ENCODE results near the gene LPCAT3. TPM values are rescaled to one million over a fixed set of nuclear protein-coding genes. Genes with fewer than 3 reads are reported as not detected.
"Not testable (repeated sequence)": the region's sequence is repeated elsewhere in the genome, so short reads cannot be mapped to it uniquely, and the experiment has no call there.

The LPCAT3 gene
- total RNA-seq, 2 experiments from 2014 or later = 22.7 to 27.2 TPM

GRCh38 chr12:7011398-7011797, 6.9 kb downstream of the LPCAT3 start:
- H3K4me1 Mint-ChIP-seq (ENCODE audit: low read depth) = peaks cover 24% of the 10 kb centered on the region
- H3K4me3 Mint-ChIP-seq; DNase-seq; H3K27ac Mint-ChIP-seq; H3K9me3 Mint-ChIP-seq; CTCF ChIA-PET; H3K27me3 Mint-ChIP-seq (ENCODE audit: low read depth): not testable (repeated sequence)
- peaks cover 18% of the 10 kb centered on the region for H3K36me3 Mint-ChIP-seq (ENCODE audit: low read depth)
- intact Hi-C loops (cut with micrococcal nuclease) = loop anchor here (10.0 kb wide), 1 partner anchor 633 kb away; no protein-coding TSS in a partner anchor

- no peak overlapping the region for H3K4me3 Mint-ChIP-seq
- intact Hi-C loops (cut with micrococcal nuclease) = no loop called here
- CTCF ChIA-PET = interaction anchor here (0.6 to 0.9 kb wide), 2 partner anchors 95 to 102 kb away, joined by 3 read pairs; no protein-coding TSS in a partner anchor
These were observed 8.8 kb downstream of the LPCAT3 start for GRCh38 chr12:7009512-7009911.

GRCh38 chr12:7008864-7009263, 9.4 kb downstream of the LPCAT3 start:
- CTCF ChIA-PET = no interaction called here
- Mint-ChIP-seq H3K4me1 (ENCODE audit: low read depth) (peaks cover 17% of the 10 kb centered on the region), H3K27me3 (ENCODE audit: low read depth) (no peaks in the 10 kb centered on the region), H3K36me3 (ENCODE audit: low read depth) (peaks cover 19% of the 10 kb centered on the region), H3K9me3 (no peaks in the 10 kb centered on the region), H3K4me3 (no peak overlapping the region), H3K27ac (no peak overlapping the region)
- no peak for DNase-seq
- intact Hi-C loops (cut with micrococcal nuclease) = no loop called here

More at GRCh38 chr12:7009512-7009911, 8.8 kb downstream of the LPCAT3 start:
- Mint-ChIP-seq H3K27ac (no peak overlapping the region), H3K27me3 (ENCODE audit: low read depth) (no peaks in the 10 kb centered on the region), H3K36me3 (ENCODE audit: low read depth) (peaks cover 17% of the 10 kb centered on the region), H3K9me3 (no peaks in the 10 kb centered on the region), H3K4me1 (ENCODE audit: low read depth) (peaks cover 21% of the 10 kb centered on the region)
- DNase-seq = no peak

- H3K4me1 Mint-ChIP-seq (ENCODE audit: low read depth) = peaks cover 11% of the 10 kb centered on the region
These were observed 11.6 kb downstream of the LPCAT3 start for GRCh38 chr12:7006639-7007038.

GRCh38 chr12:7005311-7005710, 13.0 kb downstream of the LPCAT3 start:
- DNase-seq = no peak
- Mint-ChIP-seq H3K9me3 (no peaks in the 10 kb centered on the region), H3K4me3 (no peak overlapping the region), H3K4me1 (ENCODE audit: low read depth) (peaks cover 11% of the 10 kb centered on the region), H3K27me3 (ENCODE audit: low read depth) (no peaks in the 10 kb centered on the region), H3K27ac (no peak overlapping the region), H3K36me3 (ENCODE audit: low read depth) (peaks cover 22% of the 10 kb centered on the region)
- CTCF ChIA-PET = interaction anchor here (1.1 to 1.8 kb wide), 2 partner anchors 13 to 91 kb away, joined by 5 read pairs; partner anchors contain the start of gene LPCAT3
- intact Hi-C loops (cut with micrococcal nuclease) = no loop called here

More at GRCh38 chr12:7006639-7007038, 11.6 kb downstream of the LPCAT3 start:
- H3K36me3 Mint-ChIP-seq (ENCODE audit: low read depth) = peaks cover 22% of the 10 kb centered on the region
- H3K9me3 Mint-ChIP-seq = no peaks in the 10 kb centered on the region
- DNase-seq = no peak
- no peak overlapping the region for H3K27ac Mint-ChIP-seq
- H3K4me3 Mint-ChIP-seq = no peak overlapping the region
- H3K27me3 Mint-ChIP-seq (ENCODE audit: low read depth) = no peaks in the 10 kb centered on the region
- CTCF ChIA-PET = interaction anchor here (1.8 kb wide), 1 partner anchor 11 kb away, joined by 5 read pairs; the partner anchor contains the start of gene LPCAT3
- intact Hi-C loops (cut with micrococcal nuclease) = no loop called here

- no peaks in the 10 kb centered on the region for H3K27me3 Mint-ChIP-seq (ENCODE audit: low read depth)
- no peak for DNase-seq
- peaks cover 8% of the 10 kb centered on the region for H3K4me1 Mint-ChIP-seq (ENCODE audit: low read depth)
- H3K9me3 Mint-ChIP-seq = no peaks in the 10 kb centered on the region
- intact Hi-C loops (cut with micrococcal nuclease) = no loop called here
- H3K36me3 Mint-ChIP-seq (ENCODE audit: low read depth) = peaks cover 18% of the 10 kb centered on the region
- CTCF ChIA-PET = interaction anchor here (1.1 to 1.8 kb wide), 2 partner anchors 13 to 92 kb away, joined by 5 read pairs; partner anchors contain the start of gene LPCAT3
- H3K27ac Mint-ChIP-seq = no peak overlapping the region
- H3K4me3 Mint-ChIP-seq = no peak overlapping the region
These were observed 13.4 kb downstream of the LPCAT3 start for GRCh38 chr12:7004840-7005239.

- no peak for DNase-seq
- no peaks in the 10 kb centered on the region for H3K27me3 Mint-ChIP-seq (ENCODE audit: low read depth)
- H3K9me3 Mint-ChIP-seq = no peaks in the 10 kb centered on the region
- H3K4me3 Mint-ChIP-seq = no peak overlapping the region
- no peak overlapping the region for H3K27ac Mint-ChIP-seq
- intact Hi-C loops (cut with micrococcal nuclease) = no loop called here
- H3K36me3 Mint-ChIP-seq (ENCODE audit: low read depth) = peaks cover 16% of the 10 kb centered on the region
- CTCF ChIA-PET = interaction anchor here (1.1 kb wide), 1 partner anchor 92 kb away, joined by 5 read pairs; no protein-coding TSS in a partner anchor
- peaks cover 8% of the 10 kb centered on the region for H3K4me1 Mint-ChIP-seq (ENCODE audit: low read depth)
These were observed 13.9 kb downstream of the LPCAT3 start for GRCh38 chr12:7004287-7004803.

GRCh38 chr12:7001921-7002591, 16.2 kb downstream of the LPCAT3 start:
- Mint-ChIP-seq H3K9me3 (no peaks in the 10 kb centered on the region), H3K4me1 (ENCODE audit: low read depth) (peaks cover 9% of the 10 kb centered on the region), H3K4me3 (no peak overlapping the region), H3K27ac (no peak overlapping the region), H3K27me3 (ENCODE audit: low read depth) (no peaks in the 10 kb centered on the region), H3K36me3 (ENCODE audit: low read depth) (peaks cover 21% of the 10 kb centered on the region)
- CTCF ChIA-PET = no interaction called here
- intact Hi-C loops (cut with micrococcal nuclease) = no loop called here
- DNase-seq = no peak

GRCh38 chr12:6998715-6999451, 19.4 kb downstream of the LPCAT3 start:
- intact Hi-C loops (cut with micrococcal nuclease) = no loop called here
- CTCF ChIA-PET = interaction anchor here (0.7 to 2.9 kb wide), 5 partner anchors 19 to 164 kb away, joined by 3 to 10 read pairs (median 3); partner anchors contain the start of gene LPCAT3
- H3K27me3 Mint-ChIP-seq (ENCODE audit: low read depth) = no peaks in the 10 kb centered on the region
- H3K27ac Mint-ChIP-seq = no peak overlapping the region
- H3K36me3 Mint-ChIP-seq (ENCODE audit: low read depth) = peaks cover 32% of the 10 kb centered on the region
- H3K4me3 Mint-ChIP-seq = no peak overlapping the region
- H3K4me1 Mint-ChIP-seq (ENCODE audit: low read depth) = peaks cover 5% of the 10 kb centered on the region
- no peak for DNase-seq
- H3K9me3 Mint-ChIP-seq = no peaks in the 10 kb centered on the region

- Mint-ChIP-seq H3K4me3 (no peak overlapping the region), H3K27ac (no peak overlapping the region), H3K36me3 (ENCODE audit: low read depth) (peaks cover 37% of the 10 kb centered on the region), H3K27me3 (ENCODE audit: low read depth) (no peaks in the 10 kb centered on the region), H3K9me3 (no peaks in the 10 kb centered on the region), H3K4me1 (ENCODE audit: low read depth) (peaks cover 5% of the 10 kb centered on the region)
- DNase-seq = no peak
- intact Hi-C loops (cut with micrococcal nuclease) = no loop called here
- CTCF ChIA-PET = interaction anchor here (0.6 kb wide), 1 partner anchor 102 kb away, joined by 3 read pairs; no protein-coding TSS in a partner anchor
These were observed 22.2 kb downstream of the LPCAT3 start for GRCh38 chr12:6996040-6996441.

GRCh38 chr12:6987956-6988553, 30.2 kb downstream of the LPCAT3 start:
- Mint-ChIP-seq H3K36me3 (ENCODE audit: low read depth) (peaks cover 18% of the 10 kb centered on the region), H3K9me3 (no peaks in the 10 kb centered on the region), H3K27me3 (ENCODE audit: low read depth) (no peaks in the 10 kb centered on the region), H3K4me3 (no peak overlapping the region), H3K27ac (no peak overlapping the region), H3K4me1 (ENCODE audit: low read depth) (no peaks in the 10 kb centered on the region)
- no peak for DNase-seq
- CTCF ChIA-PET = no interaction called here
- intact Hi-C loops (cut with micrococcal nuclease) = no loop called here

- Mint-ChIP-seq H3K27ac (no peak overlapping the region), H3K9me3 (no peaks in the 10 kb centered on the region), H3K27me3 (ENCODE audit: low read depth) (no peaks in the 10 kb centered on the region), H3K4me1 (ENCODE audit: low read depth) (no peaks in the 10 kb centered on the region), H3K4me3 (no peak overlapping the region), H3K36me3 (ENCODE audit: low read depth) (peaks cover 29% of the 10 kb centered on the region)
- intact Hi-C loops (cut with micrococcal nuclease) = no loop called here
- CTCF ChIA-PET = no interaction called here
- no peak for DNase-seq
These were observed 35.7 kb downstream of the LPCAT3 start for GRCh38 chr12:6982532-6982931.
